Coronary artery (tissue), 2 donors: ENCODE measurements around the gene DOCK4.

Experiments
- DNase-seq: peaks from one replicate; pipeline ENCODE4 v3.0.0-alpha.2; 2017; ENCODE audit warnings: low spot score
- H3K27ac ChIP-seq, 2 donors: fragments of 200-600 bp; sonication (generic); one replicate each; pipeline ENCODE4 v1.5.1; 2016 to 2019
- H3K4me3 ChIP-seq: fragments of 200-600 bp; sonication (generic); 2 replicates; pipeline ENCODE4 v1.5.1; 2016; ENCODE audit warnings: mild to moderate bottlenecking, moderate library complexity
- CTCF ChIP-seq: fragments of 200-600 bp; sonication (generic); IDR thresholded peaks from one replicate; pipeline ENCODE4 v1.5.1; 2019; ENCODE audit warnings: antibody characterized with exemption

Gene DOCK4

GRCh38 chr7:111892588-111892987 lies 313.6 kb downstream of the DOCK4 start:
- Histone ChIP-seq H3K4me3 (no peak overlapping the region), H3K27ac (no peak overlapping the region)
- no peak for DNase-seq
- no peak for TF ChIP-seq CTCF

- DNase-seq, result no peak
- TF ChIP-seq CTCF, result no peak
- H3K27ac ChIP-seq, result no peak overlapping the region
- H3K4me3 ChIP-seq, result no peak overlapping the region
Measured at GRCh38 chr7:111887734-111888133, 318.5 kb downstream of the DOCK4 start.

GRCh38 chr7:111886233-111886632 lies 320.0 kb downstream of the DOCK4 start:
- Histone ChIP-seq H3K4me3 (no peak overlapping the region), H3K27ac (no peak overlapping the region)
- DNase-seq, result no peak
- no peak for TF ChIP-seq CTCF

- no peak overlapping the region for H3K4me3 ChIP-seq
- no peak overlapping the region for H3K27ac ChIP-seq
- no peak for DNase-seq
- TF ChIP-seq CTCF, result no peak
Measured at GRCh38 chr7:111883241-111883640, 323.0 kb downstream of the DOCK4 start.

GRCh38 chr7:111878785-111879184 lies 327.4 kb downstream of the DOCK4 start:
- no peak for DNase-seq
- no peak overlapping the region for H3K4me3 ChIP-seq
- H3K27ac ChIP-seq, result no peak overlapping the region
- TF ChIP-seq CTCF, result no peak

GRCh38 chr7:111877931-111878330 lies 328.3 kb downstream of the DOCK4 start:
- no peak overlapping the region for H3K27ac ChIP-seq
- TF ChIP-seq CTCF, result no peak
- H3K4me3 ChIP-seq, result no peak overlapping the region
- DNase-seq, result no peak

GRCh38 chr7:111873963-111874690 lies 332.1 kb downstream of the DOCK4 start:
- no peak for DNase-seq
- TF ChIP-seq CTCF, result no peak
- H3K27ac ChIP-seq, result peak overlapping the region; percentile 13 to 15
- no peak overlapping the region for H3K4me3 ChIP-seq
